Stimulated activated CD4-positive, alpha-beta T cell treated with anti-CD3 and anti-CD28 coated beads, Interleukin-4, amount 100 ng/mL, for 4 hours (primary cell): ENCODE measurements around the gene UBR4.

ENCODE experiments used
- DNase-seq, 2 experiments: peaks; one replicate each; pipeline ENCODE4 v3.0.0-alpha.2; 2020

The UBR4 gene

DNA sequence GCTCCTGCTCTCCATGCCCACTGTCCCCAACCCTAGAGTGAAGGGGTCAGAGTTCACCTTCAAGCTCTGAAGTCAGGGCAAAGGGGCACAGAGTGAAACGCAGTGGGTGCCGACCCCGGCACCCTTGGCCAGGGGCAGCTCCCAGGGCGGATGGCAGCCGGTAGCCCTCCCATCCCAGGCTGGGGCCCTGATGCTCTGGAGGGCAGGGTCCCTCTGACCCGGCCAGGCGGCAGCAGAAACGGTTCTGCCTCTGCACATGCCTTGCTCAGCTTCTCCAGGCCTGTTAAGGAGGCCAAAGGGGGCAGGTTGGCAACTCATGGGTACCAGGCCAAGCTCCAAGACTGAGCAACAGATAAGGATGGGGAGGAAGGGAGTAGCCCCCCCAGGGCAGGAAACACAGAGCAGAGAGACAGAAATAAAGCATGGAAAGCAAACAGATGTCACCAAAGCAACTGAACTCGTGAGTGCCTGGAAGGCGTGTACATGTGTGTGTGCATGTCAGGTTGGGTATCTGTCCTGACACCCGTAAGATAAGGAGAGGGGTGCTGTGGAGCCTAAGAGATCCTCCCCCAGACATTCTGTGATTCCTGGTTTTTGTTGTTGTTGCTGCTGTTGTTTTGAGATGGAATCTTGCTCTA is 141.3 kb downstream of the UBR4 start:
- DNase-seq, result no peak

DNA sequence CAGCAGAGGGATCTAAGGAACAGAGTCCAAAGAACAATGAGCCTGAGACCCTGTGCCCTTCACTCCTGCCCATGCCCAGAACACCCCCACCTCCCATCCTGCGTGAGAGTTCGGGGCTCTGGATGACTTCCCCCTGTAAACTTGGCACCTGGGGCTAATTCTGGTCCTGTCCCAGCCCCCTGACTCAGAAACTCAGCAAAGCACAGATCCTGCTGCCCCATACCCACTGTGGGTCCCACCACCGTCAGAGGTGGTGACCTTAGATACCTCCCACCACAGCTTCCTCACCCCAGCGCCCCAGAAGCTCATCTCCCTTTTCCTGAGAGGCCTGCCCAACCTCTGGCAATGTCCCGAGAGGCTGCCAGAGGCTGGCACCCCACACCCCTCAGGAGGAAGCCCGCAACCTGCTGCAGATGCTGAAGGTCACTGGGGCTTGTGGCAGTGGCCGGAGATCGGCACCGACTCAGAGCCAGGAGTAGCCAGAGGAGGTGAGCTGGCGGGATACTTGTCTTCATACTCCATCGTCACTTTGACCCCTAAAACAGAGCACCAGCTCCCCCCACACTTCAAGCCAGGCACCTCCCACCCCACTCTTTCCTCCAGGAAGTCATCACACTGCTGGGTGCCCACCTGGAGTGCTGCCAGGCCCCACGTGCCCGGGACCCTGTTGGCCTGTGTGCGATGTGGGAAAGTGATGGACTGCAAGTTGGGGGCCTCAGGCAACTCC is 142.0 kb downstream of the UBR4 start:
- DNase-seq, result no peak

DNA sequence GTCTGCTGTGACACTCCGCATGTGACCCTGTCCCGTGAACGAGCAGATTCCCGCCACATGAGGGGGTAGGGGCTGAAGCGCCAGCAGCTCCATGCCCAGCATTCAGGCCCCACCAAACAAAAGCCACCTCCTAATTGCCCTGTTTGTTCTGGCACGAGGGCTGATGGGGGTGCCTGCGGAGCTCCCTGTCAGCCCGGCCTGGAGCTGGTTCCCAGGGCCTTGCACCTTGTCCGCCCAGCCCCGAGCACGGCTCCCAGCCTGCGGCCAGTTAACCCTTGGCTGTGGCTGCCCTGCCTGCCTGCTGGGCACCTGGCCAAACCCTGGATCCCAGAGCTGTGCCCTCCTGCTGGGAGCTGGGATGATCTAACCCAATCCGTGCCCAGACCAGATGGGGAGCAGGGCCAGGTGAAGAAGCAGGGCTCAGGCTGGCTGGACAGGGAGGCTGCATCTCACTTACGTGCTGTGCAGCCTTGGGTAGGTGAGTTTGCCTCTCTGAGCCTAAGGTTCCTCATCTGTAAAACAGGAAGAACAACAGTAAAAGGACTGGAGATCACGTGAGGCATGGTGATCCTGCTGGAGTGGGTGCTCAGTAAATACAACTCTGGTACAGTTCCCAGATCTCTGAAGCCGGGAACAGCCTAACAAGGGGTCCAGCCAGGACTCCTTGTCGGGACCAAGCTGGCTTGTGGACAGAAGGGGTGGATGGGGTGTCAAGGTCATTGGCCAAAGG is 142.7 kb downstream of the UBR4 start:
- DNase-seq, result no peak

DNA sequence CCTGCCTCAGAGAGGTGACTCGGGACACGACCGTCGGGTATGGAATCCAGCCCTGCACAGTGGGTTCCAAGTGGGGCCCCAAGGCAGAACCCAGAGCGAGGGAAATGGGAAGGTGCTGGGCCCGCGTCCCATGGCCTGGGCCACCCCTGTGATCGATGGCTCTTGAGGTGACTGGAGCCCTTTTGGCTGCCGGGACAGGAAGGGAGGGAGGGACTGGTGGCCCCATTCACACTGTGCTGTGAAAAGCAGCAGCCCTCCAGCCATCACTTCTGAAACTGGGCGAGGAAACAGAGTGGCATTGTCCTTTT is 143.2 kb downstream of the UBR4 start:
- DNase-seq, result no peak

DNA sequence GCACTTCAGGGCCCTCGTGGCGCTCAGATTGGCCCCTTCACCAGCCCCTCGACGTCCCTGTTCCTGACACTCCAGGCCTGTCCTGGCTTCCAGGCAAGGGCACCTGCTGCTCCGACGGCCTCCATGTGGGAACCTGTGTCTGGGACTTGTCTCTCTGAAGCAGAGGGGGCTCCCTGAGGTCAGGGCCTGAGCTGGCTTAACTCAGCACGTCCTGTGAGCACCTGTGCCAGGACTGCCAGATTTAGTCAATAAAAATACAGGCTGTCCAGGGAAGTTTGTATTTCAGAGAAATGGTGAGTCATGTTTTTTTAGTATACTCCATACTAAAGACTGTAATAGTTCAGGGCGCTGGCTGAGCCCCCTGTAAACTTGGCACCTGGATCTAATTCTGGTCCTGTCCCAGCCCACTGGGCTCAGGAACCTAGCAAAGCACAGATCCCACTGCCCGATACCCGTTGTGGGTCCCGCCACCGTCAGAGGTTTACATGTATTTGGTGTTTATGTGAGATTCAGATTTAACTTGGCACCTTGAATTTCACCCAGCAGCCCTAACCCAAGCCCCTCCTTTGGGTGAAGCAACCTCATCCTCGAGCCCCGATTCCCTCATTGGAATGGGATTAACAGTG is 143.7 kb downstream of the UBR4 start:
- DNase-seq, result no peak

DNA sequence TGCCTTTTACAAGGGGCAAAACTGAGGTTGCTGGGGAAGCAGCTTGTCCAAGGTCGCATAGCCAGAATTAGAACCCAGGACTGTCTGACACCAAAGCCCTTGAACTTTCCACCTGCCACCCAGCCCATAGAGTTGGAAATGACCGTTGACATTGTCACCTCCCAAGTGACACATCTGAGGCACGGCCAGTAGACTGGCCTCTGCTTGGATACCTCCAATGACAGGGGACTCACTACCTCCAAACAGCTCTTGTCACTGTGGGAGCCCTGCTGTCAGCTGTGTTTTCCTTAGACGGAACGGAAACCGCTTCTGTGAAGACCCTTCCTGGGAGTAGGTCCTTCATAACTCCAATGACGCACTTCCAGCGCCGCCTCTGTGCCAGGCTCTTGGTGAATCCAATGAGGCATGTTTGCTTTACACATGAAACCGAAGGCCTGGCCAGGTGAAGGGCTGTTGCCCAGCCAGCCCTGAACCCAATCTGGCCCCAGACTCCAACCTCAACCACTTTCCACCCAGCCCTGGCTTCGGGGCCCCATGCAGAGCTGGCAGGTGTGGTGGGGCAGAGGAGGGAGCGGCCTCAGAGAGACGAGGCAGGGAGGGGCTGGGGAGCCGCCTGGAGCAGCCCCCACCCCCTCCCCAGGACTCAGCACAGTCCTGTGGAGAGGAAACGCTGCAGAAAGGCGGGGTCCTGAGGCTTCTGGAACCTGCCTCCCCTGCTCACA is 144.4 kb downstream of the UBR4 start:
- DNase-seq, result no peak

DNA sequence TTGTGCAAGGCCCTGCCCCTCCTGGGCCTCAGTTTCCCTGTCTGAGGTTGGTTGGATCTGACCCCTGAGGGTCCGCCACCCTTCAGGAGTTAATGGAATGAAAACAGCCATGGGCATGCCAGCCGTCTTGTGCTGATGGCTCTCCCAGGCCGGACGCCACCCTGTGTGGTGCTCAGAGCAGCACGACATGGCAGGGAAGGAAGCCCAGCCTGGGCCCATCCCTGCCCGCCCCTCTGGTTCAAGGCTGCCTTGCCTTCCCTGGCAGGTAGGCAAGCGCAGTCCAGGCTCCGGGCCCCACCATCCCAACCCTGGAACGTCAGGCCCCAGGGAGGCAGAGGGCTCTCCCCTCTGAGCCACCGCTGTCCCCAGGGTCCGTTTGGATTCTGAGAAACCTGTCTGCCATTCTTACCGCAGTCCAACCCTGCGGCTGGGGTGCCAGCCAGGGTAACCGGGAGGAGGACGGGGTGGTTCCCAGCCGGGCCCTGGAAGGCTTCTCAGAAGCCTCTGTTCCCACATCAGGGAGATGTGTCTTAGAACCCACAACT is 145.1 kb downstream of the UBR4 start:
- no peak for DNase-seq

DNA sequence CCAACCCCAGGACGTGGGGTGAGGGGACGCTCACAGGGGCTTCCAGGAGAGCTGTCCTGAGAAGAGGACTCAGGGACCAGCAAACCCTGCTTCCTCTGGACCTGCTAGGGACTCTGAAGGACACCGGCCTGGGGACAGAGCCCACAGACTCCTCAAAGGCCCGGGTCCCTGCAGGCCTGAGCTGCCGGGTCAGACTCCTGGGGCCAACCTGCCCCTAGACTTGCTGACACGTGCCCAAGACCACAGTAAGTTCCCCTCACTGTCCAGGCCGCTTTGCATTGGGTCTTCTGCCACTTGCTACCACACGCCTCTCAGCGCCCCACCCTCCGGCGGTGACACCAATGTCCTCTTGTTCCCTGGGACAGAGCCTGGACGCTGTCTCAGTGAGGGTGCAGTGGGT is 146.9 kb downstream of the UBR4 start:
- no peak for DNase-seq

DNA sequence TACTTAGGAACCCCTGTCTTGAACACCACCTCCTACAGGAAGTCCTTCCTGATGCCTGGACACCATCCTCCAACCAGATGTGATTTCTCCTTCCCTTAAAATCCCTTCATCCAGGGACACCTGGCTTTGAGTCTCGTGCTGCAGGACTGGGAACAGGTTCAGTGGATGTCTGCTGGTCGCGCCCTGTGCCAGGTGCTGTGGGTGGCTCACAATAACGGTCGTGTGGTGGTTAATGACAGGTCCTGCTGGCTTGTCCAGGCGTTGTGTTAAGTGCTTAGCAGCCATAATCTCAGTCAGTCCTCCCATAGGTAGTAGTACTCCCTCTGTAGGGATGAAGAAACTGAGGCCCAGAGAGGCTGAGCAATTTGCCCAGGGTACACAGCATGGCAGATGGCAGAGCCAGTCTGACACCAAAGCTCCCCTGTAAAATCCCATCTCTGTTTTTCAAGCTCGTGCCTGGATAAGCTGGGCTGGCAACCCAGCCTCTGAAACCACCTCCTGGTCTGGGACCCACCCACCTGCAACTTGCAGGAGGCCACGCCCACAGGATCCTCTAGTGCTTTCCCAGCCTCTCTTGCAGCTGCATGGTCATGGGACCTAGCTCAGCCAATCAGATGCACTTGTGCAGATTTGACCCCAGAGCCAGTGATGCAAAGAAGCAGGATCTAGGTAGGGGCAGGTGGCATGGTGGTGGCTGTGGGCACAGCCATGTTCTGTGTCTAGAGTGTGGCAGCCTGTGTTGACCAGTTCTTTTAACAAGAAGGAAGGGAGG is 147.6 kb downstream of the UBR4 start:
- DNase-seq, result no peak

DNA sequence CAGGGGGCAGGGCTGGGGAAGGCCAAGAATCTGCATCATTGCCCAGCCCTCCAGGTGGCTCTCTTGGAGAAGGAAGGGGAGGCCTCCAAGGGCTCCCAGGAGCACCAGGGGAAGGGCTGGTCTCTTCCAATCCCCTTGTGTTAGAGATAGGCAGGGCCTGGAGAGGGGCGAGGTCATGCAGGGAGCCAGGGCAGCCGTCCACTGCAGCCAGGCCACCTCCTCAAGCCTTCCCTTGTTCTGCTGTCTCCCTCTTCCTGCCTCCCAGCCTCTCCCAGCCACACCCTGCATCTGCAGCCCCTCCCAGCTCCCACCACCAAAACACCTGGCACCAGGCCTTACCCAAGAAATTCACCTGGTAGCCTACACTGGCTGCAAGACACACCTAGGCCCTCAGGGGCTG is 148.3 kb downstream of the UBR4 start:
- DNase-seq, result no peak

DNA sequence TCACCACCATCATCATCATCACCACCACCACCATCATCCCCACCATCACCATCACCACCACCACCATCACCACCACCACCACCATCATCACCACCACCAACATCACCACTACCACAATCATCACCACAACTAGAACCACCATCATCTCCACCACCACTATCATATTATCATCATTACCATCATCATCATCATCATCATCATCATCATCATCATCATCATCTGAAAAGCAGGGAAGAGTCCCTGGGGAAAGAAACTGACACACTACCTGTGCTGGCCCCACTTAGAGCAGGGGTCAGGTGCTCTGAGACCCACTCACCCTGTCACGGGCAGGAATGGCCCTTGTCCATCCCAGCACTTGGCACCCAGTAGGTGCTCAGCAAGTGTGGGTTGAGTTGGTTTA is 148.7 kb downstream of the UBR4 start:
- no peak for DNase-seq

DNA sequence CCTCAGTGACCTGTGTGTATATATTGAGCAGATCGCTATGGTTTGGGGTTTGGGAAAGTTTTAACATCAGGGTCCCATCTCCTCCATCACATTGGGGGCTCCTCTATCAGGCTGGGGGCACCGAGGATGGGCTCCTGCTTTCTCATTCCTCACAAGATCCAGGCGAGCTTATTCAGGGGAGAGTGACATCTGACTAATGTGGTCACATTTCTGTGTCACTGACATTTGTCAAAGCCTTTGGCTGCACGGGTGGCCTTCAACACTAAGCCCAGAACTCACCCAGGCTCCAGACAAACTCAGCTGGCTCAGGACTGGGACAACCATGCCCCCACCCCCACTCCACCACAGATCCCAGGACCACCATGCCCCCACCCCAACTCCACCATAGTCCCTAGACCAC is 150.3 kb downstream of the UBR4 start:
- DNase-seq, result no peak

DNA sequence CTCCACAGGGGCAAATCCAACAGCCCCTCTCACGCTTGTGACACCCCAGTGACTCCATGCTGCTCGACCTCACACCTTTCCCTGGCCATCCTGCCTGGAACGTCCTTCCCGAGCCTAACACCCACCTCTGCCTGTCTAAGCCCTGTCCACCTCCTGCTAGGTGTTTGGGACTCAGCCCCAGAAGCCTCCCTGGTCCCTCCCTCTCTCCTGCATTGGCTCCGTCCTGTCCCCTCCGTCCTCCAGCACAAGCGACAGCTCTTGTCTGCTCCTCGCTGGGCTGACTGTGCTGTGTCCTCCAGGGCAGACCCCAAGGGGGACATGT is 151.6 kb downstream of the UBR4 start:
- no peak for DNase-seq

DNA sequence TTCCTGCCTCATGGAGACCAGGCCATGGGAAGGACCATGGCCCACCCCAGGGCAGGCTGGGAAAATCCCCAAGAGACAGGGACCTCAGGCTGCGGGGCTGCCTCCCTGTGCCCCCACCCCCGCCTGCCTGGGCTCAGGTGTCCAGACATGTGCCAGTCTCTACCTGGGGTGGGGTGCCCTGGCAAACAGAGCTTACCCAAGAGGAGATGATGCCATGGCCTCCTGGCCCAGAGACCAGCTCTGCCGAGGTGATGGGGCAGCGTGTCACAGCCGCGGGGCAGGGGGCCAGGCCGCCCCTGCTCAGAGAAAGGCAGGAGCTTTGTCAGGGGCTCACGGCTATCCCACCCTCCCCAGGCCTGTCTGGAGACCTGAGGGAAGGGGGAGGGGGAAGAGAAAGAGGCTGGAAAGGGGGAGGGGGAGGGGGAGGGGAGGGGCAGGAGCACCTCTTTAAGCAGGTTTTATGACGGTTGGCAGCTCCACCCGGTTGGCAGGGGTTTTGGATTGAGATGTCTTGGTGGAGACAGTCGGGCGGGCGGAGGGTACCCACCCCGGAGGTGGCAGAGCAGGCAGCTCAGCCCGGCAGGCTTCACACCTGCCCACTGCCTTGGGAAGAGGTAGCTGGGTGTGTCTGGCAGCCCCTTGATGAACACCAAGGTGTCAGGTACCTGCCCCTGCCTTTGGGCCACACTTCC is 152.1 kb downstream of the UBR4 start:
- no peak for DNase-seq

DNA sequence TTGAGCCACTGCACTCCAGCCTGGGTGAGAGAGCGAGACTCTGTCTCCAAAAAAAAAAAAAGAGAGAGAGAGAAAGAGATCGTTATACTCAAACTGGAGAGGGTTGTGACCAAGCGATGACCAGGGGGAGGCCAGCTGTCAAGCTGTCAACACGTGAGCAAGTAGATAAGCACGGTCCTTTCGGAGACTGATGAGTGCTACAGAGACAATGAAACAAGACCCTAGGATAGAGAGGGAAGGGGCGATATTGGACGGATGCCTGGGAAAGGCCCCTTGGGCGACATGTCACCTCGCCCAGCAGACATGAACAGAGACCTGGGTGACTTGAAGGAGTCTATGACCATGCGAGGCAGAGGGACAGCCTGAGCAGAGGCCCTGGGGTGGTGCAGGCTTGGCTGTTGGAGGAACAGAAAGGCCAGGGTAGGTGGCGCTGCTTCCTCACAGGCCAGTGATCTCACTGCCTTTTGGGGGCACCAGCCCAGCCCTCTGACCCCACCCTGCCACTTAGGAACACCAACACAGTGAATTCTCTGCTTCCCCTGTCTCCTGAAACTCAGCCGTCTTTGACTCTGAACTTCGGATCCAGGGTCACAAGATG is 152.8 kb downstream of the UBR4 start:
- DNase-seq, result no peak

DNA sequence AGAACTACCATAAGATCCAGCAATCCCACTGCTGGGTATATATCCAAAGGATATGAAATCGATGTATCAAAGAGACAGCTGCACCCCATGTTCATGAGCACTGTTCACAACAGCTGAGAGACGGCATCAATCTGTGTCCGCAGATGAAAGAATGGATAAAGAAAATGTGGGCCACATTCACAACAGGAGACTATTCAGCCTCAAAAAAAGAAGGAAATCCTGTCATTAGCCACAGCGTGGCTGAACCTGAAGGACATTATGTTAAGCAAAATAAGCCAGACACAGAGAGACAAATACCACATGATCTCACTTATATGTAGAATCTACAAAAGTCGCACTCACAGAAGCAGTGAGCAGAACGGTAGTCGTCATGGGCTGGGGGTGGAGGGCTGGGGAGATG is 154.4 kb downstream of the UBR4 start:
- no peak for DNase-seq

DNA sequence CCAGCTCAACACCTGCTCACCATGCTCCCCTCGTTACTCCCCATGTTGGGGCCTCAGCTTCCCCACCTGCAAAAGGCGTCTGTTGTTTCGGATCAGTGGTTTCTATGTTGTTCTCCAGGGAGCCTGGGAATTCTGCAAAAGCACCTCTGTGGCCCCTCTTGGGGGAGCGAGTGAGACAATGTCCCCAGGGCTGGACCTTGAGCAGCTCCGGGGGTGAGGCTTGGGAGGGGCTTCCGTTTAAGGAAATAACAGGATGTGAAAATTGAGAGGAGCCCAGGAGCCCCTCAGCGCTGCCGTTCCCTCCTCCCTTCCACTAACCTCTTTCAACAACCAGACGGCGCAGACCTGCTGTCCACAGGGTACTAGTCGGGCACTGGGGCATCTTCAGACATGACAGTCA is 155.1 kb downstream of the UBR4 start:
- no peak for DNase-seq

DNA sequence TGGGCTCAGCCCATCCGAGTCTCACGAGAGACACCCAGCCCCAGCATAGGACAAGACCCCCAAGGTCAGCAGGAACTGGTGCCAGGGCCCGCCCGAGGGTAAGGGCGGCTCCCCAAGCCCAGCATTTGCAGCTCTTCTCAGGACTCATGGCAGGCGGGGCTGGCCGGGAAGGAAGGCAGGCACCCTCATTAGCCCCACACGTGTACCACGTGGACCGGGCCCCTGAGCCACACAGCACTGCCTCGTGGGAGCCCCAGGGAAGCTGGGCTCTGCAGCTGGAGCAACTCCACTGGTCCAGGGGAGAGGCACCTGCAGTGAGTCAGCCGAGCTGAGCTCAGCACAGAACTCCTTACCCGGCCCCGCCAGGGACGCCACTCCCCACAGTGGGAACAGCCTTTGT is 155.8 kb downstream of the UBR4 start:
- DNase-seq, result no peak

DNA sequence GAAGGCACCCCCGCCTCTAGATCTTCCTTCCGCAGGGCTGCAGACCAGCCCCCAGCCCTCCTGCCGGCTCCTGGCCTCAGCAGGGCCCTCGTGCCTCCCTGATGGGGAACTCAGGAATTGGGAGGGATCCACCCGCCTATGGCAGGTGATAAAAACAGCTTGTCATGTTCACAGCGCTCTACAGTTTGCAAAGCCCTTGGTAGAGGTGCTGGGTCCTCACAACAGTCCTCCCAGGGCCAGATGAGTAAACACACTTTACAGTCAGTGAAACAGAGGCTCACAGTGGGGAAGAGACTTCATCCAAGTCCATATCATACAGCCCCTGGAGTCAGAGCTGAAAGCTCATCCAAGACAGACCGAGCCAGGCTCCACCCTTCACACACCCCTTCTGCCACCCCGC is 156.6 kb downstream of the UBR4 start:
- no peak for DNase-seq

DNA sequence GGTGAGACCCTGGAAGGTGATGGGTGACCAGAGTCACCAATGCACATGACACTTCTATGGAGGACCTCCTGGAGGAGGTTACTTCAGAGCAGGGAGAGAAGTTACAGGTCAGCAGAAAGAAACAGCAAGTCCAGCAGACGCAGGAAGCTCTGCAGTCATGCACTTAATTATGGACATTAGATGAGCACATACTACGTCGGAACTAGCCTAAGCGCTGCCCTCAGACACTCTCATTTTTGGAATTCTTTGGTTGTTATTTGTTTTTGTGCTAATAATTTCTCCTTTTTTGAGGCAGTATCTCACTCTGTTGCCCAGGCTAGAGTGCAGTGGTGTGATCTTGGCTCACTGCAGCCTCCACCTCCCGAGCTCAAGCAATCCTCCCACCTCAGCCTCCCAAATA is 160.3 kb downstream of the UBR4 start:
- no peak for DNase-seq

DNA sequence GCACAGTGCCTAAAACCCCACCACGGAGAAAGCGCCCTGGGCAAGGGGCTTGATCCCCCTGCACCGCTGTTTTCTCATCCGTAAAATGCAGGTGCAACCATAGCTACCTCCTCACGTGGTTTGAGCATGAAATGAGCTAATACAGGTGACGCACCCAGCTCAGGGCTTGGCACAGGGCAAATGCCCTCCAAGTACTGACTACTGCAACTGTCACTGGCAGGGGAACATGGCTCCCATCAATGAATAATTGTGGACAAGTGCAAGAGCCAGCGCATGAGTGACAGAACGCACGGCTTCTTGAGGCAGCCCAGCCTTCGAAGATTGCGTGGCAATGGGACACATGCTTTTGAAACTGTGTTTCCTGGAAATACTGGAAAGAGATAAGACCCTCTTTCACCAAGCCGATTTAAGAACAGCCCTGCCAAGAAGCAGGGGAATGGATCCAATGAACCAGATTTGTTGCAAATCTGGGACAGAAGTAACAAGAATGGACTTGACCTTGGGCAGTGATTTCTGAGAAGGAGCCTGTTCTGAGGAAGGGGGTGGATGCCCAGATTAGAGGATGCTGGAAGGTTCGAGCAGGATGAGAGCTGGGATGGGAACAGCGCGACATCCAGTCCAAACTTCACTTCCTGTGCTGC is 160.8 kb downstream of the UBR4 start:
- no peak for DNase-seq
